CD8-positive, alpha-beta memory T cell (primary cell): Measurements from ENCODE around the gene TRAPPC3L. TPM values are rescaled to one million over a fixed set of nuclear protein-coding genes. Genes with fewer than 3 reads are reported as not detected.

Experiments used
- CTCF ChIA-PET: fragments of 350-600 bp; sonication (Branson Sonifier 250); formaldehyde crosslinking; loops from one replicate; lab custom pipeline; 2021; ENCODE audit warnings: antibody characterized with exemption; lab: Charles Lee
- POLR2A ChIA-PET: fragments of 350-600 bp; sonication (Branson Sonifier 250); formaldehyde crosslinking; loops from one replicate; lab custom pipeline; 2021; ENCODE audit warnings: antibody characterized with exemption; lab: Charles Lee
- DNase-seq, 5 donors: peaks; one replicate each; pipeline versions ENCODE4 v3.0.0 to v3.0.0-alpha.2; 2020 to 2022; ENCODE audit warnings: mixed read lengths in 1 of 5
- H3K27ac ChIP-seq: one replicate; pipeline ENCODE4 v1.7.0; 2013; ENCODE audit warnings: low read depth, mild to moderate bottlenecking, low read length, moderate library complexity
- H3K27me3 ChIP-seq: 2 replicates; pipeline ENCODE4 v1.7.0; 2013; ENCODE audit warnings: low read length, mild to moderate bottlenecking; ENCODE audit not compliant: insufficient read depth, poor library complexity, severe bottlenecking
- H3K36me3 ChIP-seq: 2 replicates; pipeline ENCODE4 v1.7.0; 2013; ENCODE audit warnings: mild to moderate bottlenecking, low read length, moderate library complexity; ENCODE audit not compliant: insufficient read depth
- H3K4me1 ChIP-seq: 2 replicates; pipeline ENCODE4 v1.7.0; 2013; ENCODE audit warnings: mild to moderate bottlenecking, low read length, moderate library complexity; ENCODE audit not compliant: insufficient read depth
- H3K4me3 ChIP-seq: 2 replicates; pipeline ENCODE4 v1.7.0; 2013; ENCODE audit warnings: mild to moderate bottlenecking, low read length
- H3K9me3 ChIP-seq: 2 replicates; pipeline ENCODE4 v1.7.0; 2013; ENCODE audit warnings: mild to moderate bottlenecking, low read length
- H3K27ac Mint-ChIP-seq, 8 donors: one replicate each; pipeline ENCODE4 v1.8.0; 2020 to 2021; ENCODE audit warnings: mixed read lengths in 8 of 8, mild to moderate bottlenecking in 6 of 8, inconsistent platforms in 3 of 8, moderate library complexity in 3 of 8
- H3K27me3 Mint-ChIP-seq, 2 donors: one replicate each; pipeline ENCODE4 v1.8.0; 2020 to 2021; ENCODE audit warnings: mixed read lengths in 2 of 2, mild to moderate bottlenecking in 1 of 2, moderate library complexity in 1 of 2
- H3K36me3 Mint-ChIP-seq, 3 donors: one replicate each; pipeline ENCODE4 v1.8.0; 2020 to 2021; ENCODE audit warnings: mixed read lengths in 3 of 3, inconsistent platforms in 1 of 3, mild to moderate bottlenecking in 1 of 3
- H3K4me1 Mint-ChIP-seq, 3 donors: one replicate each; pipeline ENCODE4 v1.8.0; 2020 to 2021; ENCODE audit warnings: mixed read lengths in 3 of 3, inconsistent platforms in 1 of 3, mild to moderate bottlenecking in 1 of 3
- H3K4me3 Mint-ChIP-seq, 7 donors: one replicate each; pipeline ENCODE4 v1.8.0; 2020 to 2021; ENCODE audit warnings: mixed read lengths in 7 of 7, mild to moderate bottlenecking in 6 of 7, moderate library complexity in 4 of 7, inconsistent platforms in 2 of 7
- H3K9me3 Mint-ChIP-seq, 5 donors: one replicate each; pipeline ENCODE4 v1.8.0; 2020 to 2022; ENCODE audit warnings: mixed read lengths in 5 of 5, mild to moderate bottlenecking in 3 of 5, moderate library complexity in 2 of 5, inconsistent platforms in 1 of 5
- polyA plus RNA-seq: library from polyadenylated mRNA; unstranded; fragments of 300-500 nt; fragmentation: Illumina TruSeq; gene quantifications from one replicate; pipeline ENCODE4 v1.2.3, GENCODE V29; 2021
- total RNA-seq, 2 experiments: library from RNA; stranded (reverse); gene quantifications; one replicate each; pipeline ENCODE4 v1.2.3, GENCODE V29; 2021

Gene TRAPPC3L
- total and polyA plus RNA-seq, 3 experiments from 2014 or later: not detected

DNA sequence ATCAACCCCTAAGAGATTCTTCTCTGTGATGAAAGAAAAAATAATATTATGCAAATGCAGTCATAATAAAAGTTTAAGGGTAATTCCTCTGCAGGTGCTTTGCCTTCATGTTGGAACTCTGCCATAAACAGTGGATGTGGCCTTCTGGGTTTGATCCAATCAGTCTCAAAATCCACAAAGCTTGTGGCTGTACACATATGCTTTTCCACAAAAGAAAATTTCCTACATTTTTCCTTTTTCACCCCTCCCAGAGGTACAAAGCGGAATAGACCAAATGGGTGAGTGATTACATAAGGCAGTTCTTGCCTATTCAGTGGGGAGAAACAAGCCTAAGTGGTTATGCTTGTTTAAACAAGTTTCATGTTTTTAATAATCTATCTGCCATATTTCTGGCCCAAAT lies 17.4 kb downstream of the TRAPPC3L start:
- no peaks in the 10 kb centered on the region for H3K36me3 ChIP-seq
- Mint-ChIP-seq H3K27me3 (peaks cover 15 to 43% of the 10 kb centered on the region in 2 donors), H3K9me3 (no peaks in the 10 kb centered on the region), H3K27ac (no peak overlapping the region), H3K36me3 (no peaks in the 10 kb centered on the region), H3K4me3 (no peak overlapping the region), H3K4me1 (no peaks in the 10 kb centered on the region)
- H3K9me3 ChIP-seq: no peaks in the 10 kb centered on the region
- ChIA-PET CTCF (interaction anchor here (1.0 kb wide), 1 partner anchor 236 kb away, joined by 3 read pairs; no protein-coding TSS in a partner anchor), POLR2A (no interaction called here)
- H3K27me3 ChIP-seq: peaks cover 9% of the 10 kb centered on the region
- DNase-seq: no peak
- no peak overlapping the region for H3K27ac ChIP-seq
- no peaks in the 10 kb centered on the region for H3K4me1 ChIP-seq
- H3K4me3 ChIP-seq: no peak overlapping the region

DNA sequence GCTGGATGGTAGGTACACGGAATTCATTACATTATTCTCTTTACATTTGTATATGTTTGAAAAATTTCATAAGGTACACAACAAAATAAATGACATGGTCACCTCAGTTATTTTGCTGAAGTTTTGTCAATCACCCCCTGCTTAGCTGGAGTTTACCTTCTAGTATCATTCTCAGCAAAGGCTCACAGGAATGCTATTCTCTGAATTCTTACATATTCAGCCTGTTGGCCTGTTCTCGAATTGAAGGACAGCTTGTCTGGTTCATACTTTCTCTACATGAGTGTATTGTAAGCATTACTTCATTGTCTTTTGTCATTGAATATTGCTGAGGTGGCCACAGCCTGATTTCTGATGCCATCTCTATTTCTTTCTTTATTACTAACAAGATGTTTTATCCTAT lies 21.2 kb downstream of the TRAPPC3L start:
- H3K27ac Mint-ChIP-seq: no peak overlapping the region
- ChIA-PET POLR2A (no interaction called here), CTCF (no interaction called here)
- no peak overlapping the region for H3K4me3 Mint-ChIP-seq
- peaks cover 10 to 18% of the 10 kb centered on the region in 2 donors for H3K27me3 Mint-ChIP-seq
- no peaks in the 10 kb centered on the region for H3K36me3 ChIP-seq
- no peaks in the 10 kb centered on the region for H3K36me3 Mint-ChIP-seq
- no peaks in the 10 kb centered on the region for H3K9me3 Mint-ChIP-seq
- H3K9me3 ChIP-seq: no peaks in the 10 kb centered on the region
- no peaks in the 10 kb centered on the region for H3K4me1 Mint-ChIP-seq
- H3K27me3 ChIP-seq: no peaks in the 10 kb centered on the region
- no peak overlapping the region for H3K4me3 ChIP-seq
- no peak for DNase-seq
- no peaks in the 10 kb centered on the region for H3K4me1 ChIP-seq
- H3K27ac ChIP-seq: no peak overlapping the region

DNA sequence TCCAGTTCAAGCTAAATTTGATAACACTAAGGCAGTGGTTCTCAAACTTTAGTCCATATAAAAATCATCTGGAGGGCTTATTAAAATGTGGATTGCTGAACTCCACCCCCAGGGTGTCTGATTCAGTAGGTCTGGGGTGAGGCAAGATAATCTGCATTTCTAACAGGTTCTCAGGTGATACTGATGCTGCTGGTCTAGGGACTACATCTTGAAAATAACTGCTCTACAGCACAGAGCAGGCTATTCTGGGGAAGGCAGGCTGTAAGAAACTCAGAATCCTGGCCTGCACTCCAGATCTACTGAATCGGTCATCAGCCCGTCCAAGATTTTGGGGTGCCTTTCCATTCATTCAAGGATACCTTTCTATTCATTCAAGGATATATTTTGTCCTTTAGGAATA lies 22.6 kb downstream of the TRAPPC3L start:
- Mint-ChIP-seq H3K9me3 (no peaks in the 10 kb centered on the region), H3K36me3 (no peaks in the 10 kb centered on the region), H3K4me1 (no peaks in the 10 kb centered on the region), H3K4me3 (no peak overlapping the region), H3K27me3 (peaks cover 9 to 21% of the 10 kb centered on the region in 2 donors), H3K27ac (peak overlapping the region in 1 of 8 donors; percentile 41)
- POLR2A ChIA-PET: no interaction called here
- Histone ChIP-seq H3K27me3 (no peaks in the 10 kb centered on the region), H3K36me3 (no peaks in the 10 kb centered on the region), H3K4me1 (no peaks in the 10 kb centered on the region), H3K9me3 (no peaks in the 10 kb centered on the region), H3K4me3 (no peak overlapping the region), H3K27ac (no peak overlapping the region)
- no peak for DNase-seq
- CTCF ChIA-PET: interaction anchor here (0.8 kb wide), 1 partner anchor 10 kb away, joined by 3 read pairs; no protein-coding TSS in a partner anchor

DNA sequence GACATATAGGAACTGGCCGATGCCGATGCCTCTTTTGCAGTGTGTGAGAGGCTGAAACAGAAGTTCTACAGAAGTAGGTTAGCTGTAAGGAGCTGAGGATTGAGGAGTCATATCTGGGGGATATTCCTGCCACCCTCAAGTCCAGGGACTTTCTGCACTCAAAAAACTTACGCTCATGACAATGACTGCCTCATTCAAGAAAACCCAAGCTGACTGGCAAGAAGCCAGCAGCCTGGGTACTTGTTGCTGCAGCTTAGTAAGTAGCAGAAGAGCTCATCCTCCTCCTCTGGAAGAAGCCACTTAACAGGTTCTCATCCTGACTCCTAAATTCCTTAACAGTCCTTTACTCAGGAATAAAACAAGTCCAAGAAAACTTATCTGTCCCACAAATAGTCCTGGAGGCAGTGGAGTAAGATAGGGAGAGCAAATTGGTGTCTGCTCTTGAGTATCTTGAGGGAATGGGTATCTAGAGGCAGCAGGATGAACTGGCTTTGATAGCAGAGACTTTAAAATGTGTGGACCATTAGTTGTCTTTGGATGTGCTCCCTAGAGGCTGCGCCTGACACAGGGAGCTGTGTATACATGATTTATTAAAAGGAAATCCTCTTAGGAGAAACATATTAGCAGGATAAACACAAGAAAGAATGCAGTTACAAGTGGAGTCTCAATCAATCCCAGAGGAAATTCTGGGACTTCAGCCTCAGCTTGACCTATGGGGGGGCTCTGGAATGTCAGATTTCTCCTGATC lies 26.7 kb downstream of the TRAPPC3L start:
- no peak overlapping the region for H3K27ac ChIP-seq
- CTCF ChIA-PET: no interaction called here
- POLR2A ChIA-PET: no interaction called here

DNA sequence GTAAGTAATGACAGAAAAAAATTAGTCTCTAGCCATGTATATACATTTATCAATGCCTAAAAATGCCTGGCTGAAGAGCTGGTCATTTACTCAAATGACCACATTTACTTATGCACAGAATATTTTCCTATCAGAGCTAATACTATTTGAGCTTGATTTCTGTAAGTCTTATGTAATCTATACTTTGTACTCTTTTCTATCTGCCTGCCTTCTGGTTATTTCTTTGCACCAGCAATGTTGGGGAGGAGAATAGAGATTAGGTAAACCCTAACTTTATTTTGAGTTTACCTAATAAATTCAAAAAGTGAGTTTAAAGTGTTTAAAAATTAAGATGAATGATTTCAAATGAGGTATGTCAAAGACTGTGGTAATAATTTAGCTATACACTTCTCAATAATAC lies 30.3 kb downstream of the TRAPPC3L start:
- POLR2A ChIA-PET: no interaction called here
- no peak overlapping the region for H3K4me3 Mint-ChIP-seq
- H3K4me1 ChIP-seq: no peaks in the 10 kb centered on the region
- no peaks in the 10 kb centered on the region for H3K9me3 ChIP-seq
- H3K27me3 ChIP-seq: no peaks in the 10 kb centered on the region
- H3K27ac Mint-ChIP-seq: no peak overlapping the region
- H3K36me3 Mint-ChIP-seq: no peaks in the 10 kb centered on the region
- no peak overlapping the region for H3K4me3 ChIP-seq
- H3K36me3 ChIP-seq: no peaks in the 10 kb centered on the region
- peaks cover 0 to 11% of the 10 kb centered on the region in 2 donors for H3K27me3 Mint-ChIP-seq
- DNase-seq: no peak
- no peaks in the 10 kb centered on the region for H3K4me1 Mint-ChIP-seq
- CTCF ChIA-PET: interaction anchor here (1.1 to 1.3 kb wide), 2 partner anchors 71 to 227 kb away, joined by 3 read pairs; no protein-coding TSS in a partner anchor
- H3K27ac ChIP-seq: no peak overlapping the region
- no peaks in the 10 kb centered on the region for H3K9me3 Mint-ChIP-seq

More for the DNA sequence above, 26.7 kb downstream of the TRAPPC3L start:
- H3K36me3 Mint-ChIP-seq: no peaks in the 10 kb centered on the region
- no peak overlapping the region for H3K4me3 ChIP-seq
- H3K4me1 Mint-ChIP-seq: no peaks in the 10 kb centered on the region
- DNase-seq: no peak
- no peaks in the 10 kb centered on the region for H3K27me3 ChIP-seq
- no peaks in the 10 kb centered on the region for H3K9me3 Mint-ChIP-seq
- no peaks in the 10 kb centered on the region for H3K36me3 ChIP-seq
- H3K4me1 ChIP-seq: no peaks in the 10 kb centered on the region
- H3K4me3 Mint-ChIP-seq: no peak overlapping the region
- H3K27ac Mint-ChIP-seq: no peak overlapping the region
- H3K27me3 Mint-ChIP-seq: peaks cover 4 to 11% of the 10 kb centered on the region in 2 donors
- no peaks in the 10 kb centered on the region for H3K9me3 ChIP-seq

DNA sequence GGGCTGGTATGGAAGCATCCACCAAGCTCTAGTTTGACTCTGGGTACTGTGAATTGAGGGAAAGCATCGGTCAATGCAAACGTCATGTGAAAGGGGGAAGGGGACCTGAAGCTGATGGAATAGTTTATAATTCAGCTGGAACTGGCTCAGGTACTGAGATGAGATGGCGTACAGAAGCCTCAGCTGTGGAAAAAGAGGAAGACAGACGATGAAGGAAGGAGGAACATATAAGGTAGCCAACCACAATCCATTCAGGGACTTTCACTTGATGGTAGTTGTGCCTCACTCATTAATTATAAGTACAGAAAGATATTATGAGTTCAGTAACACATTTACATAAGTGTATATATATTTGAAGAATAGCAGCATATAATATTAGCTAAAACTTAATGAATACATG lies 31.4 kb downstream of the TRAPPC3L start:
- ChIA-PET POLR2A (no interaction called here), CTCF (interaction anchor here (1.3 kb wide), 1 partner anchor 70 kb away, joined by 3 read pairs; no protein-coding TSS in a partner anchor)

DNA sequence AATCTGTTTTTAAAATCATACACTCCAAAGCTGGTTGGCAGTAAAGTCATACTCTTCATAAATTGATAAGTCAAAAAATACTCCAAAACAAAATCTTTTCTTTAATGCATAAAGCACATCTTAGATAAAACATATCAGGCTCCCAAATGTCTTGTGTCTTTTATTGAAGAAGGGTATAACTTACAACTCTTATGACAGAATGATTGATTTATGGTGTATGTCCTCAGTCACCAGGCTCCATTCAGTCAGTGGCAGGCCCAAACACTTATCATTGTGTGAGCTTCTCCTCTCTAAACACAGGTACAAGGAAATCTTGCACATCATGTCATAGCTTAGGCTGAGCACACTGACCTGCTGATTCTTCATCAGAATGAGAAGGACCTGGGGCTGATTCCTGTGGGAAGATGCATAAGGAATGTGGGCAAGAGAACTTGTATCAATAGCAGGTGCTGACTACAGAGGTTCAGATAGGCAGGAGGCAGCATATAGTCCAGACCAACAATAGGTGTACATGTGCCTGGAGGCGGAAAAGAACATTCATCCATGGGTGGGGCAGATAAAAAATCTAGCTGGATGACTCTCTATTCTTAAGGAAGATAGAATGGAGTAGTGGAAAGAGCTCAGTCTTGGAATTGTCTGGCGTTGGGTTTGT lies 32.1 kb downstream of the TRAPPC3L start:
- ChIA-PET POLR2A (no interaction called here), CTCF (no interaction called here)
- DNase-seq: no peak
- H3K4me1 ChIP-seq: no peaks in the 10 kb centered on the region
- no peak overlapping the region for H3K27ac Mint-ChIP-seq
- H3K36me3 ChIP-seq: no peaks in the 10 kb centered on the region
- H3K27ac ChIP-seq: no peak overlapping the region
- H3K27me3 ChIP-seq: no peaks in the 10 kb centered on the region
- H3K36me3 Mint-ChIP-seq: peaks cover 0 to 3% (median 0%) of the 10 kb centered on the region in 3 donors
- H3K9me3 ChIP-seq: no peaks in the 10 kb centered on the region
- peaks cover 0 to 6% (median 3%) of the 10 kb centered on the region in 5 donors for H3K9me3 Mint-ChIP-seq
- H3K4me3 Mint-ChIP-seq: no peak overlapping the region
- no peak overlapping the region for H3K4me3 ChIP-seq
- no peaks in the 10 kb centered on the region for H3K4me1 Mint-ChIP-seq
- H3K27me3 Mint-ChIP-seq: peaks cover 4% of the 10 kb centered on the region in 2 donors

More for the DNA sequence above, 31.4 kb downstream of the TRAPPC3L start:
- Mint-ChIP-seq H3K4me3 (no peak overlapping the region), H3K4me1 (no peaks in the 10 kb centered on the region), H3K9me3 (peaks cover 0 to 5% (median 2%) of the 10 kb centered on the region in 5 donors), H3K27me3 (peaks cover under 1 to 9% of the 10 kb centered on the region in 2 donors), H3K27ac (no peak overlapping the region), H3K36me3 (no peaks in the 10 kb centered on the region)
- DNase-seq: no peak
- no peaks in the 10 kb centered on the region for H3K4me1 ChIP-seq
- H3K27me3 ChIP-seq: no peaks in the 10 kb centered on the region
- no peaks in the 10 kb centered on the region for H3K36me3 ChIP-seq
- no peak overlapping the region for H3K27ac ChIP-seq
- H3K9me3 ChIP-seq: no peaks in the 10 kb centered on the region
- H3K4me3 ChIP-seq: no peak overlapping the region

DNA sequence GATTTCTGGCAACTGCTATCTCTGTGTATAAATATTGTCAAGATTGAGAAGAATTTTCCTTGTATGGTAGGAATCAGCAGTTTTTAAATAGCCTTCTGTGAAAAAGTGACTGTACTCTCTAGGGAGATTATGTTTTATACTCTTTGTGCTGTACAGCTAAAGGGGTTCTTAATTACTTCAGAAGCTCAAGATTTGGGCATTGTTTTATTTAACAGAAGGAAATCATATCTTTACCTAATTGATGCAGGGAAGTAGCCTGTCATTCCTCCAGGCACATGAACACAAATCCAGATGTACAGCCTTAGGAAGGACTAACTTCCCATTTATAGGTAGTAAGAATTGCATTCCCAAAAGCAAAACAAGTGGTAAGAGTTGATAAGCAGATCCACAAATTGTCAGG lies 32.8 kb downstream of the TRAPPC3L start:
- no peak overlapping the region for H3K27ac Mint-ChIP-seq
- no peak overlapping the region for H3K27ac ChIP-seq
- no peaks in the 10 kb centered on the region for H3K36me3 ChIP-seq
- H3K9me3 Mint-ChIP-seq: peaks cover 0 to 6% (median 4%) of the 10 kb centered on the region in 5 donors
- POLR2A ChIA-PET: no interaction called here
- peaks cover 0 to 6% (median 0%) of the 10 kb centered on the region in 3 donors for H3K36me3 Mint-ChIP-seq
- no peaks in the 10 kb centered on the region for H3K27me3 ChIP-seq
- CTCF ChIA-PET: no interaction called here
- no peaks in the 10 kb centered on the region for H3K9me3 ChIP-seq
- no peak for DNase-seq
- H3K4me1 Mint-ChIP-seq: no peaks in the 10 kb centered on the region
- H3K27me3 Mint-ChIP-seq: peaks cover 0 to 6% of the 10 kb centered on the region in 2 donors
- no peak overlapping the region for H3K4me3 ChIP-seq
- no peaks in the 10 kb centered on the region for H3K4me1 ChIP-seq
- H3K4me3 Mint-ChIP-seq: no peak overlapping the region
